Activated naive CD8-positive, alpha-beta T cell treated with anti-CD3 and anti-CD28 coated beads for 36 hours (primary cell): ENCODE results near the gene CCL28. TPM values are rescaled to one million over a fixed set of nuclear protein-coding genes. Genes with fewer than 3 reads are reported as not detected.
"Not testable (repeated sequence)": the region's sequence is repeated elsewhere in the genome, so short reads cannot be mapped to it uniquely, and the experiment has no call there.

Experiments used
- DNase-seq: peaks from one replicate; pipeline ENCODE4 v3.0.0; 2021
- H3K27ac Mint-ChIP-seq: one replicate; pipeline ENCODE4 v1.8.0; 2022; ENCODE audit warnings: mild to moderate bottlenecking, moderate library complexity, mixed read lengths
- H3K27me3 Mint-ChIP-seq: one replicate; pipeline ENCODE4 v1.8.0; 2022; ENCODE audit warnings: mild to moderate bottlenecking, mixed read lengths
- H3K36me3 Mint-ChIP-seq: one replicate; pipeline ENCODE4 v1.8.0; 2021; ENCODE audit warnings: mild to moderate bottlenecking, mixed read lengths
- H3K4me1 Mint-ChIP-seq: one replicate; pipeline ENCODE4 v1.8.0; 2021; ENCODE audit warnings: mixed read lengths
- H3K4me3 Mint-ChIP-seq: one replicate; pipeline ENCODE4 v1.8.0; 2022; ENCODE audit warnings: mild to moderate bottlenecking, moderate library complexity, mixed read lengths
- H3K9me3 Mint-ChIP-seq: one replicate; pipeline ENCODE4 v1.8.0; 2022; ENCODE audit warnings: mixed read lengths
- total RNA-seq, 2 experiments: library from RNA; stranded (reverse); gene quantifications; one replicate each; pipeline ENCODE4 v1.2.3, GENCODE V29; 2021

The CCL28 gene
- total RNA-seq, 2 experiments from 2014 or later: 11.9 to 13.4 TPM

DNA sequence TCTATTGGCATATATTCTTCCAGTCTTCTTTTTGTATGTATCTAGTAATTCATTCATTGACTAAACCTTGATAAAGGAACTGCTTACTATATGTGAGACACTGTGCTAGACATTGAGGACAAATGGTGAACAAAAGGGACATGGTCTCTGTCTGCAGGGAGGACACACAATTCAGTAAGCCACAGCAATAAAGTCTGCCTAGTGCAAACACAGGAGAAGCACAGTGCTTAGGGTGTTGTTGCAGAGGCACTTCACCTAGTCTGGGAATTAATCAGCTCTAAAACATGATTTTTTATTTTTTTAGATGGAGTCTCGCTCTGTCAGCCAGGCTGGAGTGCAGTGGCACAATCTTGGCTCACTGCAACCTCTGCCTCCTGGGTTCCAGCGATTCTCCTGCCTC is 6.4 kb upstream of the CCL28 start:
- no peaks in the 10 kb centered on the region for H3K36me3 Mint-ChIP-seq
- DNase-seq: no peak
- no peaks in the 10 kb centered on the region for H3K27me3 Mint-ChIP-seq
- no peaks in the 10 kb centered on the region for H3K4me1 Mint-ChIP-seq
- no peaks in the 10 kb centered on the region for H3K9me3 Mint-ChIP-seq
- no peak overlapping the region for H3K27ac Mint-ChIP-seq
- H3K4me3 Mint-ChIP-seq: no peak overlapping the region

DNA sequence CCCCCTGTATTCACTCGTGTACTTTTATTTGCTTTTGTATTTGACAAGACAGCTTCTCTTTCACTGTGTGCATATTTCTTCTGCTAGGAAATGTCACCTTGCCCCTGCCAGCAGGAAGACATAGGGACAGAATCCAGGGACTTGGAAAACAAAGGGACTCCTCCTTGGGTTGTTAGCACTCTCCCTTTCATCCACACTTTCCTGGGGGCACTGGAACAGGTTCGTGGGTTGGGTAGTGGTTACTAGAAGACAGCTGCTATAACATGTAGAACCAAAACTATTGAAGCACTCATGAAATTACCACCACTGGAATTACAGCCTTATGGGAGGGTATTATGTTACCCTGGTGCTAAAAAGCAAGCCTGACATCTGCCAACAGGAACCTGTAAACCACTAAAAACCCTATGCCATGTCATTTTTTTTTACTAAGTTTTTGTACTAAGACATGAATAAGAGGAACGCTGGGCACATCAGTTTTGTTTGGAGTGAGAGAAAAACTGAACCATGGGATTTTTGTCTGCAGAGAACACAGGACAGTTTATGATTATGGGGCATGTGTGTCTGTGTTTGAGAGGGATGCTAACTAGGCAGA is 4.7 kb upstream of the CCL28 start:
- H3K4me3 Mint-ChIP-seq: no peak overlapping the region
- H3K27ac Mint-ChIP-seq: no peak overlapping the region
- H3K9me3 Mint-ChIP-seq: no peaks in the 10 kb centered on the region
- no peaks in the 10 kb centered on the region for H3K36me3 Mint-ChIP-seq
- no peak for DNase-seq
- H3K27me3 Mint-ChIP-seq: no peaks in the 10 kb centered on the region
- H3K4me1 Mint-ChIP-seq: no peaks in the 10 kb centered on the region

DNA sequence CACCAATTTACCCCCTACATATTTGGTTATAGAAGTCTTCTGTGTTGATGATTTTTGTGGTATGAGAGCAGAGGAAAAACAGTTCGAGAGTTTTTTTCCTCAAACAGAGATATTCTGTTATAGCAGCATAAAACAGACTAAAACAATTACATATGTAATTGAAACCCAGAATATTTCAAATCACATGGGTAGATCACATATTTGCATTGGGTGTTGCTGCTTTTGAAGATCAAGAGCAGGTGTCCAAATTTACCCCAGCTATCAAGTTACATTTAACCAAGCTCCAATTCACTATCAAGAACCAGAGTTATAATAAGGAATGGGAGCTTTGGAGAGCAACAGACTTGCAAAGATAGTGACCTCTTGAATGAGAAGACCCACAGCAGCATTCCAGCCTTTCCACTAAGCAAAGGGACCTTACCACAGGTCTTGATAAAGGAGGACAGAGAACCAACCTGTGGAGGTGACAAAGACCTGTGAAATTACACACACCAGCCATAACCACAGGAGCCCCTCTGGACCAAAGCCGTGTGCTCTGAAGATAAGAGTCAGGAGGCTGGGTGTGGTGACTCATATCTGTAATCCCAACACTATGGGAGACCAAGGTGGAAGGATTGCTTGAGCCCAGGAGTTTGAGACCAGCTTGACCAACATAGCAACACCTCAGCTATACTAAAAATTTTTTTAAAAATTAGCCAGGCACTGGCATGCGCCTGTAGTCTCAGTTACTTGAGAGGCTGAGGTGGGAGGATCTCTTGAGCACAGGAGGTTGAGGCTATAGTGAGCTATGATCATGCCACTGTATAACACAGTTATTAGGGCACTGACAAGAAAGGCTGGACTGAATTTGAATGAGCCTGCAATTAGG is 4.0 kb upstream of the CCL28 start:
- Mint-ChIP-seq H3K27me3 (no peaks in the 10 kb centered on the region), H3K27ac (no peak overlapping the region), H3K4me1 (no peaks in the 10 kb centered on the region), H3K4me3 (no peak overlapping the region), H3K36me3 (no peaks in the 10 kb centered on the region), H3K9me3 (no peaks in the 10 kb centered on the region)
- DNase-seq: no peak

DNA sequence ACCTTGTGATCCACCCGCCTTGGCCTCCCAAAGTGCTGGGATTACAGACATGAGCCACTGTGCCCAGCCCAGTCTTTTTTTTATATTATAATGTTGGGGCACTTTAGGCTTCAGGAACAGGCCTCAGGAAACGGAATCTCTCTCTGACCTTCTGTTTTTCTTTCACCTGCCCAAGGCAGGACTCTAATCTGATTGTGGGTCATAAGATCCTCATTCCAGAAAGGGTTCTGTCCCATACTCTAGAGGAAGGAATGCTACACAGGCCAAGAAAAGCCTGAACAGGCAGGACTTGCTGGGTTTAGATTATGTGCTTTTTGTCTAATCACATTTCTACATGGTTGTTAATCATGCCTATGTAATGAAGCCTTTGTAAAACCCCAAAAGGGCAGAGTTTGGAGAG is 1.8 kb upstream of the CCL28 start:
- DNase-seq: no peak
- no peaks in the 10 kb centered on the region for H3K27me3 Mint-ChIP-seq
- H3K27ac Mint-ChIP-seq: no peak overlapping the region
- H3K4me1 Mint-ChIP-seq: no peaks in the 10 kb centered on the region
- H3K9me3 Mint-ChIP-seq: no peaks in the 10 kb centered on the region
- H3K4me3 Mint-ChIP-seq: no peak overlapping the region
- H3K36me3 Mint-ChIP-seq: no peaks in the 10 kb centered on the region

DNA sequence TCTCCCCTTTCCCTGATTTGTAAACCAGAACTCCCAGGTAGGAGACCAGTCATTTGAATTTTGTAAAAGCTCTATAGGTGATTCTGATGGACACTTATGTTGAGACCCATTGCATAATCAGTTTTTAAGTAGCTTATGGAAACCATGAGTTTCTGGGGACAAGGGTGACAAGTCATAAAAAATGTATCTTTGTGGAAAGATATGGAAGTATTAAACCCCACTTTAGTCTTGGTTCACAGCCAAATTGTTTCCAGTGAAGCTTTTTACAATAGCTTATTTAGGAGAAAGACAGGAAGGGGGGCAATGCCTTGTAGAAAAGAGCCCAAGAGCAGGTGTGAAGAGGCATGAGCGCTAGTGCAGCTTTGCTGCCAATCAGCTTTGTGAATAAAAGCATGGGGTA is 453 bp upstream of the CCL28 start:
- Mint-ChIP-seq H3K4me1 (no peaks in the 10 kb centered on the region), H3K36me3 (no peaks in the 10 kb centered on the region), H3K27ac (no peak overlapping the region), H3K9me3 (no peaks in the 10 kb centered on the region), H3K4me3 (no peak overlapping the region), H3K27me3 (no peaks in the 10 kb centered on the region)
- DNase-seq: no peak

DNA sequence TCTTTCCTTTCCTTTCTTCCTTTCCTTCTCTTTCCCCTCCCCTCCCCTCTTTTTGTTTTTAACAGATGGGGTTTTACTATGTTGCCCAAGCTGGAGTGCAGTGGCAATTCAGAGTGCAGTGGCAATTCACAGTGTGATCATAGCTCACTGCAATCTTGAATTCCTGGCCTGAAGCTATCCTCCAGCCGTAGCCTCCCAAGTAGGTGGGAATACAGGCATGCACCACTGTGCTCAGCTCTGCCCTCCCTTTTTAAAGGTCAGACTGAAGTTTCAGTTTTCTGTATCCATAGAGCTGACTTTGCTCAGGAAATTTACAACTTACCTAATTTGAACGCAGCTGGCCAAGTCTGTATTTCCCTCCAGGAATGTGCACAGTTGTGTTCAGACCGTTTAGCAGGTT is 696 bp downstream of the CCL28 start:
- no peaks in the 10 kb centered on the region for H3K36me3 Mint-ChIP-seq
- H3K9me3 Mint-ChIP-seq: peaks cover 4% of the 10 kb centered on the region
- H3K27ac Mint-ChIP-seq: no peak overlapping the region
- H3K4me1 Mint-ChIP-seq: no peaks in the 10 kb centered on the region
- H3K27me3 Mint-ChIP-seq: no peaks in the 10 kb centered on the region
- H3K4me3 Mint-ChIP-seq: no peak overlapping the region
- no peak for DNase-seq

DNA sequence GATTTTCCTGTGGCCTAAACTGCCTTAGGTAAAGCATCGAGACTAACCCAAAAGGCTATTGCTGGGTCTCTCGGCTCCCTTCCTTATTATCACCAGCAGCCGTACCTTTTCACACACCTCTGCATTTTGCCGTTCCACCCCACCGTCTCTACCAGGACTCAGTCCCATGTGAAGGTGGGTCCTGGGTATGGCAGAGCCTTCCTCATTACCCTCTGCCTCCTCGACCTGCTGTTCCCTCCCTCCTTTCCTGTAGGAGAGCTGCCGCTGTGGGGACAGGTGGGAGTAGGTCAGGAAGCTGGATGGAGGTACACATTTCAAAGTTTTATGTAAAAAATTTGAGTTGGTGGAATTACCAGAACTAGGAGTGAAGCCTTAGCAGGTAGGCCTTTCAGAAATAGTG is 1.8 kb downstream of the CCL28 start:
- Mint-ChIP-seq H3K4me3 (no peak overlapping the region), H3K27me3 (no peaks in the 10 kb centered on the region), H3K4me1 (no peaks in the 10 kb centered on the region), H3K36me3 (no peaks in the 10 kb centered on the region), H3K9me3 (peaks cover 6% of the 10 kb centered on the region), H3K27ac (no peak overlapping the region)
- no peak for DNase-seq

DNA sequence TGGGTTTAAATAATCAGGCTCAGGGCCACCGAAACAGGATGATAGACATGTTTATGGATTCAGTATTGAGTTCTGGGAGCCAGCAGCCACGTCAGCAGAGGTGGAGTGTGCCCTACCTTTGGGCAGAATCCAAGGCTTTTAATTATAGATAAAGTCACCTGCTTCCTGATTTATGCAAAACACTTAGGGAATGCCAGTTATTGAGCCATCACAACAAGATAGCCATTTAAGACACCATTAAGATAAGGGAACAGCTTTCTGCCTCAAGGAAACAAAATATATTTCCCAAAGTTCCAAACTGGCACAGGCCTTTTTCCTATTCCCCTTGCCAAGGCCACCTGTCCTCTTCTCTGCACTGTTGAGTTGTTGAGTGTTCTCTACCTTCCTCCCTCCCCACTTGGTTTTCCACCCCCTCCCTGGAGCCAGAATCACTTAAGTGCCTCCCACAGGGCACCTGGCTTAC is 2.4 kb downstream of the CCL28 start:
- no peak overlapping the region for H3K4me3 Mint-ChIP-seq
- H3K27ac Mint-ChIP-seq: no peak overlapping the region
- H3K36me3 Mint-ChIP-seq: peaks cover 3% of the 10 kb centered on the region
- H3K27me3 Mint-ChIP-seq: no peaks in the 10 kb centered on the region
- no peaks in the 10 kb centered on the region for H3K4me1 Mint-ChIP-seq
- peaks cover 11% of the 10 kb centered on the region for H3K9me3 Mint-ChIP-seq
- no peak for DNase-seq

DNA sequence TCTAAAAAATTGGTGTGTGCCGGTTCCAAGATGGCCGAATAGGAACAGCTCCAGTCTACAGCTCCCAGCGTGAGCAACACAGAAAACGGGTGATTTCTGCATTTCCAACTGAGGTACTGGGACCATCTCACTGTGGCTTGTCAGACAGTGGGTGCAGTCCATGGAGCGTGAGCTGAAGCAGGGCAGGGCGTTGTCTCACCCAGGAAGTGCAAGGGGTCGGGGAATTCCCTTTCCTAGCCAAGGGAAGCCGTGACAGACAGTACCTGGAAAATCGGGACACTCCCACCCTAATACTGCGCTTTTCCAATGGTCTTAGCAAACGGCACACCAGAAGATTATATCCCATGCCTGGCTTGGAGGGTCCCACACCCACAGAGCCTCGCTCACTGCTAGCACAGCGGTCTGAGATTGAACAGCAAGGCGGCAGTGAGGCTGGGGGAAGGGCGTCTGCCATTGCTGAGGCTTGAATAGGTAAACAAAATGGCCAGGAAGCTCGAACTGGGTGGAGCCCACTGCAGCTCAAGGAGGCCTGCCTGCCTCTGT is 9.6 kb downstream of the CCL28 start:
- H3K4me1 Mint-ChIP-seq, H3K4me3 Mint-ChIP-seq, H3K27ac Mint-ChIP-seq, H3K27me3 Mint-ChIP-seq, DNase-seq: not testable (repeated sequence)
- peaks cover 48% of the 10 kb centered on the region for H3K36me3 Mint-ChIP-seq
- H3K9me3 Mint-ChIP-seq: peaks cover 21% of the 10 kb centered on the region

DNA sequence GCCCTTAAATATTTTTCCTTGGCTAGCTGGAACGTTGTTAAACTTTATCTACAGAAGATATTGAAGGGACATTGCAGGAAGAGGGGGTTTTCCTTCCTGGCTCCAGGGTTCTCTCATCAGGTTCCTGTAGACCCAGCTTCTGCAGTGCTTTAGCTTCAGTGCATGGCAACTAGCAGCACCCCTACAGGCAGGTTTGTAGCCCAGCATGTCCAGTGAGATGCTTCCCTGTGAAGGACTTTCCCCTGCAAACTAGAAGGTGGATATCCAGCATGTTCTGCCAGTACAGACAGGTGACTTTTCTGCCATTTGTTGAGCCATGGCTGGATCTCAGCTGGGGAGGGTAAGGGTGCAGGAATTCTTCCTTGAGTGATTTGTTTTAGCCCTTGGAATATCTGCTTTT is 10.4 kb downstream of the CCL28 start:
- no peaks in the 10 kb centered on the region for H3K27me3 Mint-ChIP-seq
- DNase-seq: no peak
- H3K9me3 Mint-ChIP-seq: peaks cover 17% of the 10 kb centered on the region
- peaks cover 9% of the 10 kb centered on the region for H3K4me1 Mint-ChIP-seq
- H3K36me3 Mint-ChIP-seq: peaks cover 48% of the 10 kb centered on the region
- no peak overlapping the region for H3K27ac Mint-ChIP-seq
- no peak overlapping the region for H3K4me3 Mint-ChIP-seq

DNA sequence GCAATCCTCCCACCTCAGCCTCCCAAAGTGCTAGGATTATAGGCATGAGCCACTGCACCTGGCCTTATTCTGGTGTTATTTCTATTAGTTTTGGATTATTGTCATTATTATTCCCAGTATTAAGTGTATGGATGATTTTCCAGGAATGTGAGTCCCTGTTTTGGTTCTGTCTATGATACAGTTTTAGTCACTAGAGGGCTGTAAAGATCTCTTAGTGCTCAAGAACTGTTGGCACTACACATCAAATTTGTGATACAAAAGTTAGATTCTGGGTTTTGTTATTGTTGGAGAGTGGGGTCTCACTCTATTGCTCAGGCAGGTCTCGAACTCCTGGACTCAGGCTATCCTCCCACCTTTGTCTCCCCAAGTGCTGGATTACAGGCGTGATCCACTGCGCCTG is 12.1 kb downstream of the CCL28 start:
- H3K27me3 Mint-ChIP-seq: no peaks in the 10 kb centered on the region
- no peak overlapping the region for H3K27ac Mint-ChIP-seq
- DNase-seq: no peak
- H3K4me3 Mint-ChIP-seq: no peak overlapping the region
- H3K4me1 Mint-ChIP-seq: peaks cover 22% of the 10 kb centered on the region
- H3K9me3 Mint-ChIP-seq: peaks cover 12% of the 10 kb centered on the region
- H3K36me3 Mint-ChIP-seq: peaks cover 51% of the 10 kb centered on the region

DNA sequence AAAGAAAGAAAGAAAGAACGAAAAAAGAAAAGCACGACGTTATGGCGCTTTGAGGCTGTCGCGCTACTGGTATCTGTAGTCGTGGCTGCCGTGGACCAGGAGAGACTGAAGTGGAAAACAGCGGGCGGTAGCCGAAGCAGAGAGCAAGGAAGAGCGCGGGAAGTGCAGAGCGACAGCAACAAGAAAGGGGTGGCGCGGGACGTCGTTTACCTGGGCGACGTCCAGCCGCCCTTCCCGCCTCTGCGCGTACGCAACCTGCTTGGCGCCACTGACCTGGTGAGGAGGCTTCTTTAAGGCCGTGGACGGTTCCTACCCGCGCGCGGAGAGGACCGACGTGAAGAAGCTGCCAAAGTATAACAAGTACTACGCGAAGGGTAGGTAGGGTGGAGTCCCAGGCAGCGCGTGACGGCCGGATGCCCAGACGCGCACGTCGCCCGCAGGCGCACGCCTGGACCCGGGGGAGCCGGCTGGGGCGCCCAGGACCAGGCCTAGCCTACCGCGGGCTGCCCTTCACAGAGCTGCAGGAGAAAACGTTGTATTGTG is 15.4 kb downstream of the CCL28 start:
- peak; percentile 77 for DNase-seq
- peaks cover 25% of the 10 kb centered on the region for H3K4me1 Mint-ChIP-seq
- peak overlapping the region; percentile 97 for H3K4me3 Mint-ChIP-seq
- H3K36me3 Mint-ChIP-seq: peaks cover 27% of the 10 kb centered on the region
- H3K9me3 Mint-ChIP-seq: peaks cover 2% of the 10 kb centered on the region
- peak overlapping the region; percentile 97 for H3K27ac Mint-ChIP-seq
- H3K27me3 Mint-ChIP-seq: no peaks in the 10 kb centered on the region

DNA sequence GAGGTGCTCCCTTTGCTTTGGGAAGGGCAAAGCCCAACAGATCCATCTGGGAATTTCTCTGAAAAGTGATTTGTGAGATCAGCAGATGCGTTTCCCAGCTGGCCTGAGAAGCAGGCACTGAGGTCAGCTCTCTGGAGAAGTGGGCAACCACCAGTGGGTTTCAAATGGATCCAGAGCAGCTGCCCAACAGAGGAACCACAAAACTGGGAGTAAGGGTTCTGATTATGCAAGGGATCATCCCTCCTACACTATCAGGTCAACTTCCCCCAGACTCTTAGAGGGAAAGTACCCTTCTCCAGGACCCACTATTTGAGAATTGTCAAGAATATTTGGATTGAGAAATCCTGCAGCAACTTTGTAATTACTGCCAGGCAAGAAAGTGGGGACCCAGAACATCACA is 21.7 kb downstream of the CCL28 start:
- Mint-ChIP-seq H3K9me3 (no peaks in the 10 kb centered on the region), H3K4me3 (no peak overlapping the region), H3K36me3 (peaks cover 16% of the 10 kb centered on the region), H3K27me3 (no peaks in the 10 kb centered on the region), H3K27ac (no peak overlapping the region), H3K4me1 (peaks cover 31% of the 10 kb centered on the region)
- DNase-seq: no peak

DNA sequence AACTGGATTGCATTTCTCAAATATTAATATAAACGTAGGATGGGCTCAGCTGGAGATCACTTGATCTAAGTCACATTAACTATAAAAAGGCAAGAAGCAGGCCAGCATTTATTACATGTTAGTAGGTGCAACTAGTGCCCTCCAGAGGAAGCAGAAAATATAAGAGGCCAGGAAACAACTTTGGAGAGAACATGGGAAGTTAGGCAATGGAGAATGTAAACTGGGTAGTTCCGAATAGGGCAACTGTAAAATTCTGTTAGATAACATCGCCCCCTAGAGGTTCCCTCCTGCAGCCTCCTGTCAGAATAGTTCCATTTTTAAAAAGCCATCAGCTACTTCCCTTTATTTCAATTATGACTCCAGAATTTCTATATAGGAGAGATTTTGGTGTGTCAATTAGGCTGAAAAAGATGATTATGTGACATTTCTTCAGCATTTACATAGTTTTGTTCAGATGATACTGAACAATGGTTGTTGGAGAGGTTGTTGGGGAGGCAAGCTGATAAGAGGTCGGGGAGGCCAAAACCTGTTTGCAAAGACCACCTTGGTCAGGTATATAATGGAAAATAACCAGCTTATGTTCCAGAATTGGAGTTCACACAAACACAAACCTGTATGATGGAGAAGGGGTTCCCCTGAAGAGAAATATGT is 22.4 kb downstream of the CCL28 start:
- Mint-ChIP-seq H3K36me3 (peaks cover 18% of the 10 kb centered on the region), H3K4me1 (peaks cover 28% of the 10 kb centered on the region), H3K27ac (no peak overlapping the region), H3K27me3 (no peaks in the 10 kb centered on the region), H3K9me3 (no peaks in the 10 kb centered on the region), H3K4me3 (no peak overlapping the region)
- DNase-seq: peak; percentile 16

DNA sequence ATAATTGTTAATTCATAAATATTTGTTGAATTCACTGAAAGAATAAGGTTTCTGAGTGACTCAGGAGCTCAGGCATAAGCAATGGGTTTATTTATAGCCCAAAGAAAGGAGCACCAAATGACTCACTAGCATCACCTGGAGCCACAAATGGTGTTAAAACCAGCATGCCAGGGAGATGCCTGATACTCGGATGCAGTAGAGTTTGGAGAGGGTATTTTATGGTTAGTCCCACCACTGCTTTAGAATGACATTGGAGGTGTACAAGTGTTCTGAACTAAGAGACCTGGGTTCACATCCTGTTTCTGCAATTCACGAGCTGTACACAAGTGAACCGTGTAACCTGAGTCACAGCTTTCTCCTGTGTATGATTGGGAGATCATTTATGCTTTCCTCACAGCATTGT is 25.2 kb downstream of the CCL28 start:
- Mint-ChIP-seq H3K27ac (no peak overlapping the region), H3K4me1 (peaks cover 27% of the 10 kb centered on the region), H3K27me3 (no peaks in the 10 kb centered on the region), H3K36me3 (peaks cover 33% of the 10 kb centered on the region), H3K9me3 (no peaks in the 10 kb centered on the region), H3K4me3 (no peak overlapping the region)
- DNase-seq: no peak
